ENCODE data around the gene PALM3. TPM values are rescaled to one million over a fixed set of nuclear protein-coding genes. Genes with fewer than 3 reads are reported as not detected.

PALM3 gene
- total RNA-seq, 3 donors from 2014 or later: 0.82 to 1.2 (median 1.0) TPM

GRCh38 chr19:14080887-14081796 is 19.3 kb upstream of the PALM3 start:
- DNase-seq (peak; percentile 99), ATAC-seq (peak; percentile 91)
- Histone ChIP-seq H3K9me3 (no peaks in the 10 kb centered on the region), H3K4me1 (ENCODE audit: low read depth) (peaks cover 22% of the 10 kb centered on the region), H3K36me3 (ENCODE audit: low read depth) (peaks cover 4% of the 10 kb centered on the region), H3K4me3 (peak overlapping the region; percentile 63)
- TF ChIP-seq CTCF (IDR thresholded peaks at IDR 0.05): no peak
- intact Hi-C loops (cut with DNase I, micrococcal nuclease): no loop called here

- intact Hi-C loops (cut with DNase I, micrococcal nuclease): loop anchor here in 1 of 2 donors (10.0 kb wide), 1 partner anchor 194 kb away; no protein-coding TSS in a partner anchor
- ATAC-seq (no peak), DNase-seq (no peak)
- Histone ChIP-seq H3K36me3 (ENCODE audit: low read depth) (peaks cover 4% of the 10 kb centered on the region), H3K9me3 (no peaks in the 10 kb centered on the region), H3K4me3 (no peak overlapping the region), H3K4me1 (ENCODE audit: low read depth) (peaks cover 27% of the 10 kb centered on the region)
- no peak for TF ChIP-seq CTCF (IDR thresholded peaks at IDR 0.05)
These were observed 16.5 kb upstream of the PALM3 start for GRCh38 chr19:14078411-14078810.

GRCh38 chr19:14073925-14074838 is 12.3 kb upstream of the PALM3 start:
- ATAC-seq (peak; percentile 54), DNase-seq (peak; percentile 79 to 84 (median 83))
- H3K4me1 ChIP-seq (ENCODE audit: low read depth): peaks cover 11% of the 10 kb centered on the region

GRCh38 chr19:14073261-14073924 is 11.5 kb upstream of the PALM3 start:
- H3K36me3 ChIP-seq (ENCODE audit: low read depth): no peaks in the 10 kb centered on the region
- H3K4me3 ChIP-seq: peak overlapping the region; percentile 61
- DNase-seq (peak; percentile 82 to 87 (median 87)), ATAC-seq (peak; percentile 62)
- peaks cover 11% of the 10 kb centered on the region for H3K4me1 ChIP-seq (ENCODE audit: low read depth)
- H3K9me3 ChIP-seq: no peaks in the 10 kb centered on the region
- peak; percentile 75 for TF ChIP-seq CTCF (IDR thresholded peaks at IDR 0.05)
- intact Hi-C loops (cut with DNase I, micrococcal nuclease): loop anchor here (5.0 to 10.0 kb wide), 2 partner anchors 189 to 191 kb away; no protein-coding TSS in a partner anchor

More at GRCh38 chr19:14073925-14074838, 12.3 kb upstream of the PALM3 start:
- intact Hi-C loops (cut with DNase I, micrococcal nuclease): loop anchor here (5.0 to 10.0 kb wide), 2 partner anchors 189 to 192 kb away; no protein-coding TSS in a partner anchor
- peak overlapping the region; percentile 61 for H3K4me3 ChIP-seq
- H3K36me3 ChIP-seq (ENCODE audit: low read depth): no peaks in the 10 kb centered on the region
- no peak for TF ChIP-seq CTCF (IDR thresholded peaks at IDR 0.05)
- no peaks in the 10 kb centered on the region for H3K9me3 ChIP-seq

All from mucosa of descending colon (tissue), 3 donors.